Heart left ventricle (tissue), 16 donors: ENCODE results near the gene ADSS1. TPM values are rescaled to one million over a fixed set of nuclear protein-coding genes. Genes with fewer than 3 reads are reported as not detected.
"Not testable (repeated sequence)": the region's sequence is repeated elsewhere in the genome, so short reads cannot be mapped to it uniquely, and the experiment has no call there.

Experiments
- ATAC-seq, 4 donors: fragments of 200-7000 bp; cut with Tn5 transposase; one replicate each; pipeline ENCODE4 v1.9.1; 2020 to 2022; ENCODE audit warnings: moderate library complexity in 4 of 4, mild to moderate bottlenecking in 3 of 4, moderate number of reproducible peaks in 1 of 4
- DNase-seq, 5 donors: peaks; one replicate each; pipeline ENCODE4 v3.0.0-alpha.2; 2020
- H3K27ac ChIP-seq, 12 donors: fragments of 200-600 bp; sonication (generic) in 4 of 12; one replicate each; pipeline versions ENCODE4 v1.5.0 to v1.8.0; 2016 to 2022; ENCODE audit warnings: mild to moderate bottlenecking in 2 of 12
- H3K27me3 ChIP-seq, 9 donors: fragments of 200-600 bp; sonication (generic) in 2 of 9; one replicate each; pipeline versions ENCODE4 v1.5.1 to v1.8.0; 2016 to 2022; ENCODE audit warnings: mild to moderate bottlenecking in 3 of 9
- H3K36me3 ChIP-seq, 9 donors: fragments of 200-600 bp; sonication (generic) in 2 of 9; one replicate each; pipeline versions ENCODE4 v1.5.0 to v1.8.0; 2018 to 2022; ENCODE audit warnings: mild to moderate bottlenecking in 2 of 9
- H3K4me1 ChIP-seq, 12 donors: fragments of 200-600 bp; sonication (generic) in 4 of 12; one replicate each; pipeline versions ENCODE4 v1.5.0 to v1.8.0; 2016 to 2022; ENCODE audit warnings: mild to moderate bottlenecking in 3 of 12
- H3K4me3 ChIP-seq, 12 donors: fragments of 200-600 bp; sonication (generic) in 4 of 12; one replicate each; pipeline versions ENCODE4 v1.5.0 to v1.8.0; 2017 to 2022; ENCODE audit warnings: mild to moderate bottlenecking in 9 of 12, moderate library complexity in 4 of 12
- H3K9me3 ChIP-seq, 12 donors: fragments of 200-600 bp; sonication (generic) in 4 of 12; one replicate each; pipeline versions ENCODE4 v1.5.0 to v1.8.0; 2016 to 2022; ENCODE audit warnings: mild to moderate bottlenecking in 1 of 12
- CTCF ChIP-seq, 12 donors: fragments of 200-600 bp; sonication (generic) in 4 of 12; IDR thresholded peaks; one replicate each; pipeline versions ENCODE4 v1.5.0 to v1.8.0; 2018 to 2022; ENCODE audit warnings: antibody characterized with exemption in 12 of 12, mild to moderate bottlenecking in 5 of 12
- POLR2A ChIP-seq, 2 donors: fragments of 450-650 bp; IDR thresholded peaks; one replicate each; pipeline ENCODE4 v1.6.1; 2017; ENCODE audit warnings: antibody characterized with exemption in 2 of 2, mild to moderate bottlenecking in 2 of 2, moderate library complexity in 2 of 2
- WGBS, 4 donors: extraction: QIAGEN DNeasy Blood & Tissue Kit in 2 of 4; methylation state at CpG; one replicate each; pipeline versions ENCODE4 v1.1.5 to v1.1.7; 2013 to 2018; 5-methylcytosine and 5-hydroxymethylcytosine counted together
- intact Hi-C, 10 donors: fragments of 100-400 bp; cut with DNase I; formaldehyde crosslinking; loops; one replicate each; pipeline versions ENCODE4 v1.11.1 to v1.14.2; 2022
- polyA plus RNA-seq, 2 donors: library from polyadenylated mRNA; stranded (reverse); fragments of 200-250 nt; gene quantifications; one replicate each; pipeline ENCODE4 v1.2.3, GENCODE V29; 2013
- total RNA-seq, 9 donors: library from RNA; depleted of rRNA in 2 of 9; stranded (reverse); fragments of >200 nt in 2 of 9; fragmentation: NEBNext Ultra II Directional in 3 of 9; extraction: Animal tissue kit (Norgen Biotek cat#: 25700) in 3 of 9; gene quantifications; one replicate each; pipeline versions ENCODE4 v1.1.0 to v1.2.4, GENCODE V29; 2016 to 2023
- donor health status: ischemic (EF 13 %, LVEDD 7.1; RV severe dilation, severe dysfunction).
- donor health status: healthy with polysubstance abuse.
- donor health status: DM: no; HTN: yes; CAD: no.
- donor health status: DM: no; HTN: no; CAD: no.
- donor health status: ischemic (EF 25% LVEDD 6.9; RV normal size, moderate dysfunction).
- donor health status: ischemic (EF 25% LVEDD 5.7; RV mildly dilated, moderate dysfunction).
- donor health status: healthy.
- donor health status: DM: yes; HTN: yes; CAD: no.
- donor health status: ischemic (EF 35%, LVEDD 5.7; RV mildly dilated, moderate dysfunction).
- donor health status: nonischemic (EF 11% LVEDD 7.7; RV severe dilation, severe dysfunction).
- donor health status: DM: yes; HTN: yes; CAD: no.
- donor health status: PGD.
- donor health status: ischemic (EF 29% LVEDD 5.4; RV normal size, mild dysfunction).
- donor health status: nonischemic (EF 23%, LVEDD 6.1; RV moderate dilation, normal function).

Gene ADSS1
- total and polyA plus RNA-seq, 11 donors: 64.7 to 258 (median 160) TPM

- no peak overlapping the region for H3K4me3 ChIP-seq
Measured at GRCh38 chr14:104750056-104750752, 26.2 kb downstream of the ADSS1 start.

GRCh38 chr14:104750753-104751057 is 26.7 kb downstream of the ADSS1 start:
- not testable (repeated sequence) for H3K27ac ChIP-seq, ATAC-seq, H3K4me3 ChIP-seq, H3K27me3 ChIP-seq, H3K9me3 ChIP-seq
- peak in 2 of 5 donors; percentile 17 to 18 for DNase-seq
- Histone ChIP-seq H3K36me3 (peaks cover 0 to 24% (median 8%) of the 10 kb centered on the region in 9 donors), H3K4me1 (peaks cover 0 to 43% (median 24%) of the 10 kb centered on the region in 12 donors)
- intact Hi-C loops: loop anchor here in 1 of 10 donors (5.0 kb wide), 1 partner anchor 42 kb away; no protein-coding TSS in a partner anchor
- WGBS, 4 donors: 89 to 94% (median 91%) methylated on average over 5 of the region's 5 CpGs

More at GRCh38 chr14:104750056-104750752, 26.2 kb downstream of the ADSS1 start:
- Histone ChIP-seq H3K4me1 (peaks cover 0 to 42% (median 23%) of the 10 kb centered on the region in 12 donors), H3K9me3 (no peaks in the 10 kb centered on the region), H3K27me3 (no peaks in the 10 kb centered on the region), H3K36me3 (peaks cover 0 to 24% (median 3%) of the 10 kb centered on the region in 9 donors), H3K27ac (no peak overlapping the region)
- intact Hi-C loops: loop anchor here in 1 of 10 donors (5.0 kb wide), 1 partner anchor 42 kb away; no protein-coding TSS in a partner anchor
- TF ChIP-seq POLR2A (IDR thresholded peaks at IDR 0.05) (no peak), CTCF (IDR thresholded peaks at IDR 0.05) (no peak)
- DNase-seq: peak in 3 of 5 donors; percentile 19 to 58 (median 20)
- no peak for ATAC-seq
- 83 to 91% (median 85%) methylated on average over 12 of the region's 12 CpGs for WGBS, 4 donors

- ATAC-seq (no peak), DNase-seq (peak in 3 of 5 donors; percentile 39 to 73 (median 42))
- H3K9me3 ChIP-seq: no peaks in the 10 kb centered on the region
- TF ChIP-seq POLR2A (IDR thresholded peaks at IDR 0.05) (no peak), CTCF (IDR thresholded peaks at IDR 0.05) (no peak)
- H3K27ac ChIP-seq: peak overlapping the region in 11 of 12 donors; percentile 47 to 95 (median 81)
- no peaks in the 10 kb centered on the region for H3K27me3 ChIP-seq
- H3K36me3 ChIP-seq: peaks cover 0 to 25% (median 15%) of the 10 kb centered on the region in 9 donors
- intact Hi-C loops: loop anchor here in 2 of 10 donors (1.0 to 5.0 kb wide), 2 partner anchors 29 to 41 kb away; no protein-coding TSS in a partner anchor
- peak overlapping the region in 10 of 12 donors; percentile 44 to 99 (median 82) for H3K4me3 ChIP-seq
- WGBS, 4 donors: 63 to 82% (median 77%) methylated on average over 44 to 90 of the region's 90 CpGs
- H3K4me1 ChIP-seq: peaks cover 0 to 37% (median 24%) of the 10 kb centered on the region in 12 donors
Measured at GRCh38 chr14:104751539-104752422, 27.8 kb downstream of the ADSS1 start.

GRCh38 chr14:104752423-104752734 is 28.4 kb downstream of the ADSS1 start:
- peaks cover 0 to 34% (median 24%) of the 10 kb centered on the region in 12 donors for H3K4me1 ChIP-seq
- H3K4me3 ChIP-seq: peak overlapping the region in 10 of 12 donors; percentile 44 to 99 (median 82)
- peaks cover 0 to 26% (median 20%) of the 10 kb centered on the region in 9 donors for H3K36me3 ChIP-seq
- DNase-seq: no peak
- peak overlapping the region in 11 of 12 donors; percentile 47 to 95 (median 81) for H3K27ac ChIP-seq
- H3K9me3 ChIP-seq: no peaks in the 10 kb centered on the region
- 6 to 11% (median 7%) methylated on average over 21 of the region's 21 CpGs for WGBS, 4 donors
- H3K27me3 ChIP-seq: no peaks in the 10 kb centered on the region
- intact Hi-C loops: loop anchor here in 2 of 10 donors (1.0 to 5.0 kb wide), 2 partner anchors 30 to 40 kb away; no protein-coding TSS in a partner anchor
- peak in 1 of 2 donors; percentile 27 for TF ChIP-seq POLR2A (IDR thresholded peaks at IDR 0.05)
- TF ChIP-seq CTCF (IDR thresholded peaks at IDR 0.05): no peak
- peak in 1 of 4 donors; percentile 0 for ATAC-seq
